Fibroblast of villous mesenchyme (primary cell): Measurements from ENCODE around the gene BSCL2. TPM values are rescaled to one million over a fixed set of nuclear protein-coding genes. Genes with fewer than 3 reads are reported as not detected.
"Not testable (repeated sequence)": the region's sequence is repeated elsewhere in the genome, so short reads cannot be mapped to it uniquely, and the experiment has no call there.

Experiments
- DNase-seq: peaks from one replicate; pipeline ENCODE4 v3.0.0-alpha.2; 2010; ENCODE audit warnings: low read depth
- H3K4me3 ChIP-seq: 2 replicates; pipeline ENCODE4 v1.5.1; 2011; ENCODE audit warnings: low read depth, mild to moderate bottlenecking, low read length
- CTCF ChIP-seq: IDR thresholded peaks from 2 replicates; pipeline ENCODE4 v1.5.1; 2012; ENCODE audit warnings: low read depth, mild to moderate bottlenecking, low read length; ENCODE audit not compliant: insufficient read depth
- total RNA-seq: library from RNA; depleted of rRNA; stranded (reverse); fragments of >200 nt; gene quantifications from 2 replicates; pipeline ENCODE4 v1.2.3, GENCODE V29; 2012

Gene BSCL2
- total RNA-seq, 1 donor, result 53.5 TPM

- peak; percentile 85 for DNase-seq
- H3K4me3 ChIP-seq, result no peak overlapping the region
- TF ChIP-seq CTCF, result peak; percentile 78
These were observed 26.4 kb downstream of the BSCL2 start for GRCh38 chr11:62680825-62681240.

GRCh38 chr11:62678770-62679696 lies 28.2 kb downstream of the BSCL2 start, which contains the start of gene UBXN1:
UBXN1 (minus strand) TSS chr11:62679073; CDS start chr11:62678923, 150 bp downstream.
- peak; percentile 89 for DNase-seq
- peak within 1 kb of the TSS; percentile 99 for H3K4me3 ChIP-seq
- no peak for TF ChIP-seq CTCF

DNA sequence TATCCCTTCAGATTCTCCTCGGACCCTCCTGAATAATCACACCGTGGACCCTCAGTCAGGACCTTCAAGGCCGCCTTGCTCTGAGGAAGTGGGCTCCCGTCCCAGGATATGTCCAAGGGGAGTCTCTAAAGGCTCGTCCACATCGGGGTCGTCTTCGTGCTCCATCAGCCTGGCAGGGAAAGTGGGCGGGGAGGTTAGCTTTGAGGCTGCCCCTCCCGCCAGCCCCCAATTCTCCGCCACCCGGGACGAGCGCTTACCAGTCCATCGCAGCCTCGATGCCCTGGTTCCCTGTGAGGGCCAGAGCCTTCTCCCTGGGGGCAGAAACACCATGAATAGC lies 28.8 kb downstream of the BSCL2 start:
- no peak for TF ChIP-seq CTCF

GRCh38 chr11:62677714-62678113 lies 29.5 kb downstream of the BSCL2 start:
- H3K4me3 ChIP-seq, result peak overlapping the region; percentile 99
- TF ChIP-seq CTCF, result no peak
- no peak for DNase-seq

More for the DNA sequence above, 28.8 kb downstream of the BSCL2 start:
- H3K4me3 ChIP-seq, result peak overlapping the region; percentile 99
- no peak for DNase-seq

DNA sequence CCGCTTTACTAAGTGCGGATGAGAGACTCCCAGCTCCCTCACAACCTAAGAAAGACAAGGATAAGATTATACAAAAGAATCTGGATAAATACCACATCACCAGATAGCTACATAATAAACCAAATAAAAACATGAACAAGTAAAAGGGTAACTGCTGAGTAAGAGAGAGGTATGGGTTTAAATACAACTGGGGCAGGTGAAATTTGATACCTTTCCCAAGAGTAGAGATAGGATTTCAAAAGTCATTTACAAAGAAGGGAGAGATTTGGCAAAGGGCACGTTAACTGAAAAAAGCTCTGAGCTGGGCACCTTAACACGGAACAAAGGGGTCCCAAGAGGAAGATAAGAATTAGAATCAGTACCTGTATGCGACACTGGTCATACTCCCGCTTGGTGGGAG lies 30.1 kb downstream of the BSCL2 start:
- no peak for TF ChIP-seq CTCF
- H3K4me3 ChIP-seq, result no peak overlapping the region
- no peak for DNase-seq

GRCh38 chr11:62676698-62677097 lies 30.5 kb downstream of the BSCL2 start:
- DNase-seq, result no peak
- no peak overlapping the region for H3K4me3 ChIP-seq

DNA sequence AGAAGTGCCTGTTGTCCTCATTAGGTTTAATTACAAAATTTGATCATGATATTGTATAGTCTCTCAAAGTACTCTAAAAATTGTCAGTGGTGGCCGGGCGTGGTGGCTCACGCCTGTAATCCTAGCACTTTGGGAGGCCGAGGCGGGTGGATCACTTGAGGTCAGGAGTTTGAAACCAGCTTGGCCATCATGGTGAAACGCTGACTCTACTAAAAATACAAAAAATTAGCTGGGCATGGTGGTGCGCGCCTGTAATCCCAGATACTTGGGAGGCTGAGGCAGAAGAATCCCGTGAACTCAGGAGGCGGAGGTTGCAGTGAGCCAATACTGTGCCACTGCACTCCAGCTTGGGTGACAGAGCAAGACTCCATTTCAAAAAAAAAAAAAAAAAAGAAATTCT lies 31.8 kb downstream of the BSCL2 start:
- not testable (repeated sequence) for DNase-seq, H3K4me3 ChIP-seq

More at GRCh38 chr11:62676698-62677097, 30.5 kb downstream of the BSCL2 start:
- TF ChIP-seq CTCF, result no peak
